B cell (primary cell): ENCODE data around the gene MYORG. TPM values are rescaled to one million over a fixed set of nuclear protein-coding genes. Genes with fewer than 3 reads are reported as not detected.

Source experiments
- ATAC-seq: fragments of 200-7000 bp; cut with Tn5 transposase; one replicate; pipeline ENCODE4 v1.10.0; 2021; ENCODE audit warnings: low read depth, mild to moderate bottlenecking, moderate number of reproducible peaks, moderate library complexity
- CTCF ChIA-PET: fragments of 350-600 bp; sonication (Branson Sonifier 250); formaldehyde crosslinking; loops from one replicate; lab custom pipeline; 2021; ENCODE audit warnings: antibody characterized with exemption, inconsistent platforms; lab: Charles Lee
- POLR2A ChIA-PET: fragments of 350-600 bp; sonication (Branson Sonifier 250); formaldehyde crosslinking; loops from one replicate; lab custom pipeline; 2021; ENCODE audit warnings: antibody characterized with exemption; lab: Charles Lee
- DNase-seq: peaks from one replicate; pipeline ENCODE4 v3.0.0; 2013
- H2AFZ ChIP-seq: 2 replicates; pipeline ENCODE4 v1.6.1; 2012; ENCODE audit warnings: mild to moderate bottlenecking, low read depth, low read length; ENCODE audit not compliant: insufficient read depth, poor library complexity, severe bottlenecking
- H3K27ac ChIP-seq, 2 donors: 1 replicate in 1 of 2; 2 replicates in 1 of 2; pipeline ENCODE4 v1.5.1; 2012 to 2013; ENCODE audit warnings: low read length in 2 of 2, mild to moderate bottlenecking in 2 of 2, moderate library complexity in 1 of 2
- H3K27me3 ChIP-seq, 4 experiments: fragments of 200-600 bp in 1 of 4; sonication (generic) in 1 of 4; replicated peaks in 1 of 4; 1 replicate in 2 of 4; 2 replicates in 2 of 4; pipeline versions ENCODE4 v1.6.1 to v1.7.0; 2013 to 2016; ENCODE audit warnings: low read length in 3 of 4, mild to moderate bottlenecking in 2 of 4, mixed read lengths in 1 of 4, moderate library complexity in 1 of 4; ENCODE audit not compliant: insufficient read depth in 4 of 4, control insufficient read depth in 3 of 4; ENCODE audit errors: control extremely low read depth in 1 of 4
- H3K36me3 ChIP-seq, 2 experiments: replicated peaks in 1 of 2; 1 replicate in 1 of 2; 2 replicates in 1 of 2; pipeline versions ENCODE4 v1.6.1 to v1.7.1; 2013; ENCODE audit warnings: low read length in 1 of 2; ENCODE audit not compliant: insufficient read depth in 2 of 2, control insufficient read depth in 1 of 2; ENCODE audit errors: control extremely low read depth in 1 of 2, extremely low read depth in 1 of 2
- H3K4me1 ChIP-seq, 2 donors: fragments of 200-600 bp in 1 of 2; sonication (generic) in 1 of 2; 1 replicate in 1 of 2; 2 replicates in 1 of 2; pipeline versions ENCODE4 v1.5.1 to v1.6.1; 2013 to 2017; ENCODE audit warnings: low read length in 2 of 2; ENCODE audit not compliant: control insufficient read depth in 2 of 2, insufficient read depth in 2 of 2
- H3K4me2 ChIP-seq: replicated peaks from 2 replicates; pipeline ENCODE3; 2012; ENCODE audit warnings: mild to moderate bottlenecking, low read depth, low read length; ENCODE audit not compliant: poor library complexity, severe bottlenecking
- H3K4me3 ChIP-seq, 5 experiments: fragments of 200-600 bp in 1 of 5; sonication (generic) in 1 of 5; 1 replicate in 3 of 5; 2 replicates in 2 of 5; pipeline versions ENCODE4 v1.5.1 to v1.7.0; 2011 to 2016; ENCODE audit warnings: low read length in 4 of 5, mild to moderate bottlenecking in 4 of 5, low read depth in 2 of 5, control low read depth in 1 of 5, moderate library complexity in 1 of 5; ENCODE audit not compliant: insufficient read depth in 1 of 5; ENCODE audit errors: control extremely low read depth in 1 of 5, extremely low read depth in 1 of 5
- H3K79me2 ChIP-seq: fragments of 200-600 bp; sonication (generic); one replicate; pipeline ENCODE4 v1.6.0; 2016; ENCODE audit warnings: low read length; ENCODE audit not compliant: control insufficient read depth, insufficient read depth
- H3K9ac ChIP-seq: fragments of 200-600 bp; sonication (generic); 2 replicates; pipeline ENCODE4 v1.6.1; 2017; ENCODE audit warnings: mild to moderate bottlenecking, low read length, moderate library complexity
- H3K9me3 ChIP-seq, 3 donors: one replicate each; pipeline versions ENCODE4 v1.6.1 to v1.7.1; 2013; ENCODE audit warnings: low read length in 2 of 3; ENCODE audit not compliant: control insufficient read depth in 2 of 3, insufficient read depth in 1 of 3; ENCODE audit errors: control extremely low read depth in 1 of 3
- H4K20me1 ChIP-seq: 2 replicates; pipeline ENCODE4 v1.6.0; 2012; ENCODE audit warnings: mild to moderate bottlenecking, low read length; ENCODE audit not compliant: insufficient read depth, control insufficient read depth, poor library complexity, severe bottlenecking
- H3K27ac Mint-ChIP-seq: one replicate; pipeline ENCODE4 v1.8.0; 2021; ENCODE audit warnings: mixed read lengths
- H3K27me3 Mint-ChIP-seq: one replicate; pipeline ENCODE4 v1.8.0; 2021; ENCODE audit warnings: mixed read lengths
- H3K4me1 Mint-ChIP-seq: one replicate; pipeline ENCODE4 v1.8.0; 2021; ENCODE audit warnings: mixed read lengths
- H3K4me3 Mint-ChIP-seq: one replicate; pipeline ENCODE4 v1.8.0; 2021; ENCODE audit warnings: mixed read lengths
- H3K9me3 Mint-ChIP-seq: one replicate; pipeline ENCODE4 v1.8.0; 2022; ENCODE audit warnings: mixed read lengths; ENCODE audit not compliant: insufficient read depth
- CTCF ChIP-seq: fragments of 200-600 bp; IDR thresholded peaks from one replicate; pipeline ENCODE4 v1.8.0; 2022; ENCODE audit warnings: antibody characterized with exemption, mild to moderate bottlenecking
- EZH2 ChIP-seq: IDR thresholded peaks from 2 replicates; pipeline ENCODE4 v1.6.1; 2012; ENCODE audit warnings: borderline replicate concordance, low read depth, mild to moderate bottlenecking, moderate library complexity, low read length; ENCODE audit not compliant: insufficient read depth, poor library complexity, severe bottlenecking
- WGBS: methylation state at CpG from one replicate; pipeline ENCODE4 v1.1.5; 2013; ENCODE audit warnings: missing lambda C conversion rate; ENCODE audit not compliant: insufficient coverage; 5-methylcytosine and 5-hydroxymethylcytosine counted together
- intact Hi-C: fragments of 100-400 bp; cut with micrococcal nuclease; formaldehyde crosslinking; loops from one replicate; pipeline ENCODE4 v1.10.0; 2022
- polyA plus RNA-seq: library from polyadenylated mRNA; depleted of rRNA; stranded (reverse); fragments of >200 nt; gene quantifications from 2 replicates; pipeline ENCODE4 v1.2.3, GENCODE V29; 2012
- total RNA-seq, 2 donors: library from RNA; stranded (reverse); fragments of 120-200 nt in 1 of 2; gene quantifications; 1 replicate in 1 of 2; 2 replicates in 1 of 2; pipeline versions ENCODE4 v1.2.3 to v1.2.4, GENCODE V29; 2013 to 2022

Gene MYORG
- total and polyA plus RNA-seq, 2 donors (not counting 1 experiment from before 2014, with no cell fraction given): 0.27 to 0.37 TPM

DNA sequence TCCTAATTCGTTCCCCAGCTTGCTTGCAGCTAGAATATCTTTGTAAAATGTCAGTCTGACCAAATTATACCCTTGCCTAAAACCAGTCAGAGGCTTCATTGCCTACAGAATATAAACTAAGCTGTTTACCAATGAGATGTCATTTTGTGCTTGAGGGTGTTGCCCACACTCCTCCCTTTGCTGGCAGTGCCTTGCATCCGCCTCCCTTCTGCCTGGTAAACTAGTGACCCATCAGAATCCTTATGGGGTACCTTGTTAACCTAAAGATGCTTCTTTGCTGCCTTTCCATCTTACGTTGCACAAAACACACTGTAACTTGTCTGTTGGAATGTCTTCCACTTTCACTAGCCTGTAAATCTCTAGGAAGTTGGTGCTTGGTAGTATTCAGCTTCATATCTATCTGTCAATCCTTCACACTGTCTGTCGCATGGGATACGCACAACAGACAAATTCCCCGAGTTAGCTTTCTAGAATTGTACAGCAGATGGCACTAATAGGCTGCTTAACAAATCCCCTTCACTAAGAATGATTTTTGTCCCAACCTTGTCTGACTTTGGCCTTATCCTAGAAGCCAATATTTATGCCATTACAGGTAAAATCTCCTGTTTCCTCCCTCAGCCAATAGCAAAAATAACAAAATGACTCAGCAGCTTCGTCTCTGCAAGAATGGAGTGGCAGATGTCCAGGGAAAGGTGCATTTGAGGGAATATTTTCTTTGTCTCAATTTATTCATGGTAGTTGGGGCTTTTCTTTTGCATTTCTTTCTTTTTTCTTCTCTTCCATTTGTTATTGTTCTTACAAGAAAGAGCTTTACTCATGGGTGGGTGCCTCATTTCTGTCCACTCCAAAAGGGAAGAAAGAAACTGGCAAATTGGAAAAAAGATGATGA, 44.4 kb downstream of the MYORG start:
- DNase-seq: peak; percentile 53
- Histone ChIP-seq H3K36me3 (peaks cover 0 to 2% of the 10 kb centered on the region in 2 experiments), H3K4me2 (no peak overlapping the region), H3K4me1 (peaks cover 14 to 25% of the 10 kb centered on the region in 2 donors), H3K27me3 (no peaks in the 10 kb centered on the region), H4K20me1 (peaks cover 8% of the 10 kb centered on the region), H3K79me2 (peaks cover 38% of the 10 kb centered on the region), H2AFZ (no peak overlapping the region), H3K27ac (peak overlapping the region in 1 of 2 donors; percentile 23), H3K9ac (no peak overlapping the region), H3K9me3 (no peaks in the 10 kb centered on the region), H3K4me3 (no peak overlapping the region)
- Mint-ChIP-seq H3K4me3 (peak overlapping the region; percentile 30), H3K27me3 (no peaks in the 10 kb centered on the region), H3K27ac (peak overlapping the region; percentile 69), H3K4me1 (peaks cover 29% of the 10 kb centered on the region), H3K9me3 (no peaks in the 10 kb centered on the region)
- ATAC-seq: no peak
- WGBS: no CpG with 5 or more reads among the region's 7 CpGs
- ChIA-PET POLR2A (interaction anchor here (0.7 to 2.6 kb wide), 2 partner anchors 44 to 47 kb away, joined by 4 to 5 read pairs; partner anchors contain the start of gene MYORG), CTCF (interaction anchor here (0.7 to 6.2 kb wide), 16 partner anchors 11 to 279 kb away, joined by 3 to 72 read pairs (median 4); partner anchors contain the start of gene MYORG)
- intact Hi-C loops: loop anchor here (5.0 kb wide), 1 partner anchor 260 kb away; no protein-coding TSS in a partner anchor
- no peak for TF ChIP-seq EZH2
- peak; percentile 57 for TF ChIP-seq CTCF
